ENCODE data around the gene DMGDH. TPM values are rescaled to one million over a fixed set of nuclear protein-coding genes. Genes with fewer than 3 reads are reported as not detected.

Gene DMGDH
- polyA plus RNA-seq, 4 donors: 13.0 to 26.0 (median 23.1) TPM

DNA sequence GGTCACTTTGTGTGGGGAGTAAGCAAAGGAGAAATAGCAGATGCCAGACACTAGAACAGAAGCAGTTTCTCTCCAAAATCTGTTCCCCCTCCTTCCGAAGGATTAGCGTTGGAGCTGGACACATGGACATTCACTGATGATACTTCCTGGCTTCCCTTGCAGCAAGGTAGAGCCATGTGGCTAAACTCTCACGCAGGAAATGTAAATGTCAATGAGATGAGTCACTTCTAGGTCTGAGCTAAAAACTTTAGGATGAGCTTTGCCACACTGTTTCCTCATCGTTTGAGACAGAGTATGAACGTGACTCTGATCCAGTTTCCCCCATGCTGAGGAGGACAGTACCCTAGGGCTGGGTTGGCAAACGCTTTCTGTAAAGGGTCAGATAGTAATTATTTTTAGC, 5.2 kb upstream of the DMGDH start:
- DNase-seq (ENCODE audit: low read depth in 4 of 4, low spot score in 2 of 4): no peak

DNA sequence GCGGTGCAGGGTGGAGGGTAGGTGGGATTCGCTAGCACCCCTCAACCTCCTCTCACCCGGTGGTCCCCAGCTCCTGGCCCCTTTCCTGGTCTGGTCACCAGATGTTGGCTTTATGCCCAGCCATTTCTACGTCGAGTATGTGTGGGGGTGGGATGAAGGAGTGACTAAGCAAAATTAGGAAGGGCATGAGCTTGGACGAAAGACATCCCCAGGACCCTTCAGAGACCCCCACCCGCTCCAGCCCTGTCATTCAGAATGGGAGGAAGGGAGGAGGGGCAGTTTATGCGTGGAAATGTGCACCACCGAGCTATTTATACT, 835 bp upstream of the DMGDH start:
- DNase-seq (ENCODE audit: low read depth in 4 of 4, low spot score in 2 of 4): no peak

DNA sequence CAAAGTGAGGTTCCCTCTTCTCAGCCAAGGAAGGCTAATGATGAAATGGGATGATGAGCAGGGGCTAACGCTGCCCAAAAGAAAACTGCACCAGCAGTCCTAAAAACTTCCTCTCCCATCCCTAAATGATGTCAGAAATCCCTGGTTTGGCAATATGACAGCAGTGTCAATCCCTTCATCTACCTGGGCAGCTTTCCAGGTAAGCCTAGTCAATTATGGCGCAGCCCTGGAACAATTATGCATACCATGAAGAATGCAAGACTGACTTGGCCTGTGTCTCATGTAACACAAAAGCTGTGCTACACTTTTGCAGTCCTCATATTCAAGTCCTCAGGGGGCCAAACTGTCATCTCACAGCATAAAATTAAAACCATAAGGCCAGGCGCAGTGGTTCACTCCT, 7.0 kb downstream of the DMGDH start:
- DNase-seq (ENCODE audit: low read depth in 4 of 4, low spot score in 2 of 4): no peak

DNA sequence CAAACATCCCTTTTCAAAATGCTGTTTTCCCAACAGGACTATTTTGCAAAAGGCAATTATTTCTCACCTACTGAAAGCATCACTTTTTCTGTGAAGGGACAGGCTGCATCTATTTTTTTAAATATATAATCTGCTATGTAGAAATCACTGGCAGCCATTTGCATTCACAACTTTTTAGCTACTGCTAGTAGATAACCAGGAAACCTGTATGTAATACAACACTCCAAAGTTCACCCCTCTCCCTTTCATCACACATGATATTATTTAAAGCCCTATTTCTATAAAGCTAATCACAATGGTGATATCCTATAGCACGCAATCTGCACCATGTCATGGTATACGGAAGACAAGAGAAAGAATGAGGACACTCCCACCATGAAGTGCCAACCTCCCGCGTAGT, 9.8 kb downstream of the DMGDH start:
- DNase-seq (ENCODE audit: low read depth in 4 of 4, low spot score in 2 of 4): no peak

DNA sequence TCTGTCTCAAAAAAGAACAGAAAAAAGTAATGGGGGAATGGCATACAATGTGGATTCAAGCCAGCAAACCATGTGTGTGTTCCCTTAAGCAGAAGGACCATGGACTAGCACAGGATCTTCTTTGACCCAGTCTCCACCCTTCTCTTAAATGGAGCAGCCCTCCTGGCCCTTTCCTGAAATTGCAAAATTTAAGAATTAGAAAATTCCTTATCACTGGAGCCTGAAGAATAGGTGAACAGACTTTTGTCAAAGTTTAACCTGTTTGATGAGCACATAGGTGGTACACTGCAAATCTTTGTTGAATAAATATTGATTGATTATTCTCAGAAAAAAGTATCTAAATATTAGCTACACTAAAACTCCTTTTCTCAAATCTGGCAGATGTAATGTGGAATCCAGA, 12.6 kb downstream of the DMGDH start:
- DNase-seq (ENCODE audit: low read depth in 4 of 4, low spot score in 2 of 4): no peak

DNA sequence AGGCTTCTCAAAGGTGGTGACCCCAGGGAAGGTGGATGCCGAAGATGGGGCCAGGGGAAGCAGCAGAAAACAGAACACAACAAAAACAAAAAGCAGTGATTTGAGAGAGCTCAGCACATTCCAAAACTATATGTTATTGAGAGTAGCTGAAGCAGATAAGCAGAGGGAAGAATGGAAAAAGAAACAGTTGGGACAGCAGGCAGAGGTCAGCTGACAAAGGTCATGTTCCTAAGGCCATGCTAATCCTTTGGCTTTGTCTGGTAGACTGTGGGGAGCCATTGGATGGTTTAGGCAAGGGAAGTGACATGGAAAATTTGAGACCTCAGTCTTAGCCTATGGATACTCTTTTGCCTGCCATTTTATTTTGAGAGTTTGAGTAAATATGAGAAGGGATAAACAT, 14.5 kb downstream of the DMGDH start:
- no peak for DNase-seq (ENCODE audit: low read depth in 4 of 4, low spot score in 2 of 4)

DNA sequence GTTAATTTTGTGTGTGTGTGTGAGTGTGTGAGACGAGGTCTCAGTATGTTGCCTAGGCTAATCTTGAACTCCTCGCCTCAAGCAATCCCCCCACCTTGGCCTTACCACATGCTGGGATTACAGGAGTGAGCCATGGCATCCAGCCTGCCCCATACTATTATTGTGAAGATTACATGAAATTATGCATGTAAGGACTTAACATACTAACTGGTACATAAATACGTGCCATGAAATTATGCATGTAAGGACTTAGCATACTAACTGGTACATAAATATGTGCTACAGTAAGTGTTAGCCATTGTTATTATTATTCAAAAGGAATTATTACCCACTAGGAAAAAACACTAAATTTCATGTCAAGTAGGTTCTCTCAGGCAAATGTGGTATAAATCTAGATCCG, 16.2 kb downstream of the DMGDH start:
- no peak for DNase-seq (ENCODE audit: low read depth in 4 of 4, low spot score in 2 of 4)

DNA sequence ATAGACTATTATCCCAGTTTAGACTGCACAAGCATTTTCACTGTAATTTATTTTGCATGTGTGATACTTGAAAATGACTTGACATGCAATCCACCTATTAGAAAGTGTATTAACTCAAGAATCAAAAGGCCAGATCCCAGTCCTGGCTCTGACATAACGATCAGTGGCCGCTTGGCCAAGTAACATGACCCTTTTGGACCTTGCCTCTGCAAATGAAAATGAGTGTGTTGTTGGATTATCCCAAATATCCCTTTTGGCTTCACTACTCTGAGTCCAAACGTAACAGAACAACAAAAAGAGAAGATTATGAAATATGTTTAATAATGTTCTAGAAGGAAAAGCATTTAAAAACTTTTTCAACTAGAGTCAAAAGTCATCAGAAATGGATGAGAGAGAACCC, 19.0 kb downstream of the DMGDH start:
- no peak for DNase-seq (ENCODE audit: low read depth in 4 of 4, low spot score in 2 of 4)

DNA sequence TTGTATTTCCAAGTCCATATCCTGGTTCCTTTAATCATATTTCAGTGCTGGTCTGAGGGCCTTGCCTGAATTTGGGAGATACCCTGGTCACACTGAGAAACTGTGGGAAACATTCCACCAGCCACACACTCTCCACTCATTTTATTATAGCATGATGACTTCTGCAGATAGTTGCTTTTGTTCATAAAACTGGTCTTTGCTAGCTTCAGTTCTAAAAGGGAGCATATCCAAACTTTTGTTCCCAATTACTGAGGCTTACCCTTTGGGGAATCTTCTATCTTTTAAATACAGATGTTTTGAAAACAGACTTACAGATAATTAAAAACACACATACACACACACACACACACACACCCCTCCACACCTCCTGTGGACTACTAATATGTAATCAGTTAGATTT, 21.0 kb downstream of the DMGDH start:
- DNase-seq (ENCODE audit: low read depth in 4 of 4, low spot score in 2 of 4): no peak

DNA sequence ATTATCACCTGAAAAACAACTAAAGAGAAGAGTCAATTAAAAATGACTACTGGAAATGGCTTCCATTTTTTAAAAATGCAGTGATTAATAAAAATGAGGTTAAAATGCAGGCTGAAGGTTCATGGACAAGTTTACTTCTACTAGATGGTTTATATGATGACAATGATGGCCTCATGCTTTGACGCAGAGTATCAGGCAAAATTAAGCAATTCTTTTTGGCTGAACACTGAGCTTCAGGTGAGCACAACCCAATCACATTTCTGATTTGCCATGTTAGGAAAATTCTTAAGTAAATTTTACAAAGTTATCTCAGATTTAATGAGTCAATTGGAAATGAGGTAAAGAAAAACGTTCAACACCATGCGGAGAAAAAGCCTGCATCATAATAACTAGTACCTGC, 22.3 kb downstream of the DMGDH start:
- no peak for DNase-seq (ENCODE audit: low read depth in 4 of 4, low spot score in 2 of 4)

DNA sequence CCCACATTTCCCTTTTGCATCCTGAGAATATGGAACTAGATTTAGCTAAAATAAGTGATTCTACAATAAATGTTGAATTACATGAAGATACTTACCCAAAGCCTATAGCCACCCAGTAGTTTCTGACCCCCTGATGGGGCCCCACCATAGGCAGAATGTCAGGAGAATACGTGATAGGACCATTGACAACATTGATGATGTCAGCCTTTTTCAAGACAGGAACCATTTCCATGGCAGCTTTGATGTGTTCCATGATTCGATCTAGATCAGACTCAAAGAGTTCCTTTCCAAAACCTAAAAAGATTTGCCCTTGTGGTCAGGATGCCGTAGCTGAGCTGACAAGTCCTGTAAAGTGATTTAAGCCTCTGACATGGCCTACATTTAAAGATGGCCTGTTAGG, 27.3 kb downstream of the DMGDH start:
- DNase-seq (ENCODE audit: low read depth in 4 of 4, low spot score in 2 of 4): no peak

DNA sequence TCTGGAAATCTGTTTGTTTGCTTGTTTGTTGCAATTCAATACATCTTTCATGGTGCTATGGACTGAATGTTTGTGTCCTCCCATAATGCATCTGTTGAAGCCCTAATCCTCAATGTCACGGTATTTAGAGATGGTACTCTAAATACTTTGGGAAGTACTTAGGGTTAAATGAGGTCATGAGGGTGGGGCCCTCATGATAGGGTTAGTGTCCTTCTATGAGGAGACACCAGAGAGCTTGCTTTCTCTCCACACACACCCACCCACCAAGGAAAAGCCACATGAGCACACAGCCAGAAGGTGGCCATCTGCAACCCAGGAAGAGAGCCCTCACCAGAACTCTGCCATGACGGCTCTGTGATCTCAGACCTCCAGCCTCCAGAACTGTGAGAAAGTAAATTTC, 32.7 kb downstream of the DMGDH start:
- no peak for DNase-seq (ENCODE audit: low read depth in 4 of 4, low spot score in 2 of 4)

DNA sequence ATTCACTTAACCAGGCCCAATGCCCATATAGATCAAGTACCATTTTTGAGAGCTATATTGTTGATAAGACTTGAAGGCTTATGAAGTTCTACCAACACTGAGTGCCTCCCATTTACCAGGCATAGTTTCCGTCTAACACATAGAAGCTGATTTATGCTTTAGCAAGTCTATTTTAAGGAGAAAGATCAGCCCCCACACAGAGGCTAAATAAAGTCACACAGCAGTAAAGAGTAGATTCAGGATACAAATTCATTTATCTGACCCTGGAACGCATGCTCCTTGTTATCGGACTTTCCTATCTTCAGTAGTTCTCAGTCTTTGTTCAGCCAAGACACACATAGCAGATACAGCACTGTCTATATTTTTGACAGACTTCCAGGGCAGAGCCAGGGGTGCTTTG, 34.2 kb downstream of the DMGDH start:
- no peak for DNase-seq (ENCODE audit: low read depth in 4 of 4, low spot score in 2 of 4)

DNA sequence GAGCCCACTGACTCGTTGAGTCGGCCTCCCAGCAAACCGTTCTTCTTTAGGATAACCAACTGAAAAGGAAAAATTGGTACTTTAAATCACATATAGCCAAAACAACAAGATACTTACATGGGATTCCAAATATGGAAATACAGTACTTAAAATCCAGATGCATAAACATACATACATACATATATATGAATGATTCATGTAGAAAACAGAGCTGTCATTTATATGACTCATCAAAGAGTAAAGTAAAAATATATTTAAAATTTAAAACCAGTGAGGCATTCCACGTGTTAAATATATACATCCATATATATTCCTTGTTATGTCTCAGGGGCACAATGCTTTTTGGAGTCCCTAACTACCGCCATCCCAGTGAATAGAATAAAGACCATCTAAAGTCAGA, 36.7 kb downstream of the DMGDH start:
- no peak for DNase-seq (ENCODE audit: low read depth in 4 of 4, low spot score in 2 of 4)

DNA sequence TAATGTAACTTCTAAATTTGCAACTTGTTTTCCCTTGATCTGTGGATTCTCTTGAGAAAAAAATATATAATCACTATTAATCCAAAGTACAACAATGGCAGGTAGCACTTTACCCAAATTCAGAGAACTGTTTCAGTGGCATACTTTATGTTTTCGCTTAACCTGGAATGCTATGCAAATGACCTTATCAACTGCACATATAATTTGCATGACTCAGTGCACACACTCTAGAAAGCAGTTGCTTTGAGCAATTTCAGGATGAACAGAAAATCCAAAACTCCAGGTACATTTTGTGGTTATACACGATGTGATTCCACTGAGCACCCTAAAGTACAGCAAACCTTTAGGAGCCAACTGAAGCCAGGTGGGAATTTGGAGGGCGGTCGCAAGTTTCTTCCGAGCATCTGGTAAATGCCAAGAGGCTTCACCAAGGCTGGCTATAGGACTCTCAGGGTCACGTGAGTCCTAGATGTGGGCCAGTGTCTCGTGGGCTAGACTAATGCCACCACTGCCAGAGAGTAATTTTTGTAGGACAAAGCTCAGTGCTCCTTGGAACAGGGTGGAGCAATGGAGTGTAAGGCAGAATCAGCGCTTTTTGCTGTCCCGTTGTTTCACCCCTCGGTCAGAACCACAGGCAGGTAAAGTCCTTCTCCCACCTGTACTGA, 37.3 kb downstream of the DMGDH start:
- no peak for DNase-seq (ENCODE audit: low read depth in 4 of 4, low spot score in 2 of 4)

DNA sequence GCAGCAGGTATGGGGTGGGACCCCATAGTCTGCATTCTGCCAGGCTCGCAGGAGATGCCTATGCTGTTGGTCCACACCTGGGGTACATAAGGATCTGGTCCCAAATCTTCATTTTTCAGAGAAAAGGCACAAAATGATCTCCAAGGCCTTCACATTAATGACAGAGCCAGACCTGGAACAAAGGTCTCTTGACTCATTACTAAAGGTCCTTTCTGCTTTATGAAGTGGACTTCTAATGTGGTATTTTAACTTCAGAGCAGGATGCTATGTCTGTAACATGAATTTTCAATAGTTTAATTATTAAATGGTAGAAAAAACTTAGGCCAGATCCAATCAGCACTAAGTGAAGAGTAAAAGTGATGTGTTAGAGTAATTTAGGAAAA, 38.0 kb downstream of the DMGDH start:
- DNase-seq (ENCODE audit: low read depth in 4 of 4, low spot score in 2 of 4): no peak

DNA sequence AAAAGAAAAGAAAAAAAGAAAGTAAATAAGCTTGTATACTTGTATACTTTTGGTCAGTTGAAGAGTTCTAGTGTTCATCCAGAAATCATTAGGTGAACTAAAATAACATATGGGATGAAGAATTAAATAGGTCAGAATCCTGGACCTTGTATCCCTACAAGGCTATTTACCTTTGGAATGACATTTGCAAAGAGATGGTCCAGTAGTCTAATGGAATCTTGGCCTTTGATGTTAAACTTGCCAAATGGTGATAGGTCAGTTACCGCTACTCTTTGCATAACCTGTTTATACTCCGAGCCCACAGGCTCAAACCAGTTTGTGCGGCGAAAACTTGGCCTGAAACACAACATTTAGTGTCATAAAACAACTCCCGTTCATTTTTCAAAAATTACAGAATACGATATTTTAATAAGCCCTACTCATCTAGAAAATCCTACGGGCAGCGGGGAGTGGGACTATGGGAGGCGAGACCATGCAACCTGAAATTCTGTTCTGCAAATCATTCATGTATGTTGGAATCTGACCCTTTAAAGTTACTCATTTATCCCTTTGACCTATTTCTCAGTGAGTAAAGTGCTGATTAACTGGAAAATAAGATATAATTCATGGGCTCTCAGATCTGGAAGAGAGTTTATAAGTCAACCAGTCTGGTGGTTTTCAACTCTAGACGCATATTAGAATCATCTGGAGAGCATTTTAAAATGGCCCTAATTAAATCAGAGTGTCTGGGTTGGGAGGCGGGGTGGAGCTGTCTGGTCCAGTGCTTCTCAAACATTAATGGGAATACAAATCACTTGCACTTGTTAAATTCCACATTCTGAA, 38.6 kb downstream of the DMGDH start:
- peak in 2 of 4 donors; percentile 47 to 53 for DNase-seq (ENCODE audit: low read depth in 4 of 4, low spot score in 2 of 4)

DNA sequence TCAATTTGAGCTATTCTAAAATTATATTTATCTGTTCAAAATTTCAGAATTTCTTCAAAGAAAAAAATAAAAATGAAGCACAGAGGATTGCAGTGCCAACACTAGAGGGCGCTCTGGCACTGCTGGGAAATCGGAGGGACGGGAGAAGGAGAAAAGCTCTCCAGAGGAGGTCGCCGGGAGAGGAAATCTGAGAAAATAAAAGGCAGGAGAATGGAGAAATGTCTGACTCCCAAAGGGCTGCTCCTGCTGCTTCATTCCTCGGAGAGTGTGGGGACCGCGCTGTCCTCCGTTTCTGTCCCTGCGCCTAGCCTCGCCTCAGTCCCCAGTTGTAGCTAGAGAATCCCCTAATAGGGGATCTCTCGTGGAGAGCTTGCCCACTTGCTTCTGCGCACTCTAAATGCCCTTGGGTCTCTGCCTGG, 44.4 kb downstream of the DMGDH start:
- peak in 2 of 4 donors; percentile 29 to 60 for DNase-seq (ENCODE audit: low read depth in 4 of 4, low spot score in 2 of 4)

DNA sequence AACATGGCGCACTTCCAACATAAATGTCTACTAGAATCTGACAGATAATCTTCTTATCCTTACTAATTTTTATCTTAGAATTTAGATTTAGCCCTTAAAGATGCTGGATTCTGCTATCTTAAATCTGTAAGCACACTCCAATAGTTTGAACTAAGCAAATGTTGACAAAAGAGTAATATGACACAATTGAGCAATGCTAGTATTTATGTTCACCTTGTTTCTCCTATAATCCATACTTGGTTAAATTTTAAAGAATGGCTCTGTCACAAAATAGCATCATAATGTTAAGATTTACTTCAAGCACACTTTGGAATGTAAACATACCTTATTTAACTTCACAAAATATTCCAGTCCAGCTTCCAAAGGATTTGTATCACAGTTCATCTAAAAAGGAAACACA, 45.5 kb downstream of the DMGDH start:
- no peak for DNase-seq (ENCODE audit: low read depth in 4 of 4, low spot score in 2 of 4)

DNA sequence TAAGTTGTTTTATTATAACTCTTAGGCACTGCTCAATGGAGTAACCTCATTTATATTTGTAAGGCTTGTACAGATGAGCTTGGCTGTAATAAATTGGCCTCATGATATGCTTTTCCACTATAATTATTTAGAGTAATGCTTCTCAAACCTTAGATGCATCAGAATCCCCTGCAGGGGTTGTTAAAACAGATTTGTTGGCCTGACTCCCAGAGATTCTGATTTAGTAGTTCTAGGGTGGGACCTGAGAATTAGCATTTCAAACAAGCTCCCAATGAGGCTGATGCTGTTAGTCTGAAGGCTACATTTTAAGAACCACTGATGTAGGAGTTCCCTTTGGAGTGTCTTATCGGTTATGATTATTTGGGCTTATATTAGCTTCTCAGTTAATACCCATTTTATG, 46.1 kb downstream of the DMGDH start:
- no peak for DNase-seq (ENCODE audit: low read depth in 4 of 4, low spot score in 2 of 4)

DNA sequence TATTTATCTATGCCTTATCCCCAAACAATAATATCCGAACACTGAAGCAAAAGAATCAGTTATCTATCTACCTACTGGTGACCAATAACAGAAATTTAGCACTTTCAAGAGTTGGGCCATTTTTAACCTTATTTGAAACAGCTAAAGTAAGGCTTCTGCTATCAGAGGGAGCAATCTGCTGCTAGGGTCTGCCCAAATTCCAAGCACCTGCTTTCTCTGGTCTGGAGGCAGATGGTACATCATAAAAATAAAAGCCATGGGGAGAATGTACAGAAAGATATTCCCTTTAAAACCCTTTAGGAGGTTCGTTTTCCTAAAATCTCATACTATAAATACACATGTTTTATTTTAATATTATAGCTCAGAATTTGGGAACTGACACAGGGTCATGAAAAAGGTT, 46.7 kb downstream of the DMGDH start:
- DNase-seq (ENCODE audit: low read depth in 4 of 4, low spot score in 2 of 4): no peak

DNA sequence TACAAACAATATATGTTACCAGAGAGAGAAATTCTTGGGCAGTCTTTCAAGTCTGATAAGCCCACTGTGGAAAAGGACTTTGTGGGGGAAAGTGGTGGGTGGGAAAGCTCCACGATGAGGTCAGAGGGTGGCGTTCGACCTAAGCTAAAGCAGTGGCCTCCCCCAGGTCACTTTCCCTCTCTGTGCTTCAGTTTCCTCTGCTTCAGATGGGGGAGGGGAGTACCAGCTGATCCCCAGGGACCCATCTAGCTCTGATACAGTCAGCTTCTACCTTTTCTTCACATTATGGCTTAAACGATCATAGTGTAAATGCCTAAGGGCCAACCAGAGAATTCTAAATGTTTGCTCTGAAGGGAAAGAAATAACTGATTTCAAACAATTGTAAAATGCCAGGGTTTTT, 47.7 kb downstream of the DMGDH start:
- no peak for DNase-seq (ENCODE audit: low read depth in 4 of 4, low spot score in 2 of 4)

Data from left renal cortex interstitium (tissue), 4 donors.